Measurements from ENCODE around the gene NAA50. TPM values are rescaled to one million over a fixed set of nuclear protein-coding genes. Genes with fewer than 3 reads are reported as not detected.

Gene NAA50
- total RNA-seq, 1 experiment from 2014 or later, result 989 TPM

GRCh38 chr3:113747283-113748046 lies 1.4 kb upstream of the NAA50 start:
- DNase-seq (peak; percentile 27), ATAC-seq (peak; percentile 3; the same call in 1 of the 2 replicates)
- Histone ChIP-seq H3K4me3 (ENCODE audit: low read length) (peak overlapping the region; percentile 96), H3K27ac (ENCODE audit: low read length) (peak overlapping the region; percentile 9), H2AFZ (ENCODE audit: low read length) (peak overlapping the region; percentile 85), H3K4me1 (ENCODE audit: insufficient read depth, low read length) (peaks cover 40% of the 10 kb centered on the region), H3K79me2 (ENCODE audit: low read length) (peaks cover 88% of the 10 kb centered on the region), H3K36me3 (ENCODE audit: low read depth, low read length) (no peaks in the 10 kb centered on the region), H3K27me3 (ENCODE audit: low read length) (no peaks in the 10 kb centered on the region), H3K4me2 (ENCODE audit: low read length) (peak overlapping the region; percentile 82), H3K9me2 (replicated peaks; ENCODE audit: low read length) (no peaks in the 10 kb centered on the region), H3K9me3 (ENCODE audit: low read length) (no peaks in the 10 kb centered on the region), H3F3A (ENCODE audit: low read length, unreplicated experiment) (no peaks in the 10 kb centered on the region), H4K20me1 (ENCODE audit: low read length) (peaks cover 25% of the 10 kb centered on the region), H3K9ac (ENCODE audit: low read length) (peak overlapping the region; percentile 87)
- ChIA-PET CTCF (no interaction called here), POLR2A (ENCODE audit: unreplicated experiment) (interaction anchor here (0.6 to 0.7 kb wide), 2 partner anchors 13 to 233 kb away, joined by 3 read pairs; partner anchors contain the start of gene SPICE1)
- no peak for TF ChIP-seq EZH2 (IDR thresholded peaks at IDR 0.05; ENCODE audit: low read length, unreplicated experiment)
- TF ChIP-seq CTCF (conservative IDR thresholded peaks at IDR 0.05; ENCODE audit: low read depth, low read length), result no peak
- no peak for TF ChIP-seq EZH2phosphoT487 (IDR thresholded peaks at IDR 0.05; ENCODE audit: borderline replicate concordance, low read length)
- BruUV-seq (replicated peaks), result TSS peak; percentile 66
- intact Hi-C loops (cut with micrococcal nuclease), result loop anchor here (5.0 to 10.0 kb wide), 2 partner anchors 193 to 310 kb away; partner anchors contain the start of genes CCDC191 and QTRT2

GRCh38 chr3:113746548-113747282 lies 666 bp upstream of the NAA50 start, which contains the start of gene ATP6V1A:
TSS of gene ATP6V1A (plus strand) at chr3:113747035. CDS start at chr3:113778754, 31,719 bp downstream.
- no peaks in the 10 kb centered on the region for H3F3A ChIP-seq (ENCODE audit: low read length, unreplicated experiment)
- no peaks in the 10 kb centered on the region for H3K9me2 ChIP-seq (replicated peaks; ENCODE audit: low read length)
- peaks cover 88% of the 10 kb centered on the region for H3K79me2 ChIP-seq (ENCODE audit: low read length)
- peak within 1 kb of the TSS; percentile 87 for H3K9ac ChIP-seq (ENCODE audit: low read length)
- H3K9me3 ChIP-seq (ENCODE audit: low read length), result no peaks in the 10 kb centered on the region
- POLR2A ChIA-PET (ENCODE audit: unreplicated experiment), result interaction anchor here (0.5 to 0.7 kb wide), 6 partner anchors 12 to 1113 kb away, joined by 3 to 31 read pairs (median 4); partner anchors contain the start of gene SPICE1
- H3K36me3 ChIP-seq (ENCODE audit: low read depth, low read length), result no peaks in the 10 kb centered on the region
- H3K27ac ChIP-seq (ENCODE audit: low read length), result peak within 1 kb of the TSS; percentile 89
- no peaks in the 10 kb centered on the region for H3K27me3 ChIP-seq (ENCODE audit: low read length)
- TF ChIP-seq EZH2 (IDR thresholded peaks at IDR 0.05; ENCODE audit: low read length, unreplicated experiment) (no peak), EZH2phosphoT487 (IDR thresholded peaks at IDR 0.05; ENCODE audit: borderline replicate concordance, low read length) (no peak), CTCF (conservative IDR thresholded peaks at IDR 0.05; ENCODE audit: low read depth, low read length) (no peak)
- peak within 1 kb of the TSS; percentile 85 for H2AFZ ChIP-seq (ENCODE audit: low read length)
- ATAC-seq (peak; percentile 58), DNase-seq (peak; percentile 97)
- intact Hi-C loops (cut with micrococcal nuclease), result loop anchor here (5.0 to 10.0 kb wide), 2 partner anchors 192 to 311 kb away; partner anchors contain the start of genes CCDC191 and QTRT2
- no TSS peak for BruUV-seq (replicated peaks)
- peak within 1 kb of the TSS; percentile 96 for H3K4me3 ChIP-seq (ENCODE audit: low read length)
- peaks cover 47% of the 10 kb centered on the region for H3K4me1 ChIP-seq (ENCODE audit: insufficient read depth, low read length)
- H3K4me2 ChIP-seq (ENCODE audit: low read length), result peak within 1 kb of the TSS; percentile 82
- CTCF ChIA-PET, result interaction anchor here (0.6 kb wide), 2 partner anchors 92 to 169 kb away, joined by 3 to 5 read pairs; partner anchors contain the start of gene GRAMD1C
- peaks cover 31% of the 10 kb centered on the region for H4K20me1 ChIP-seq (ENCODE audit: low read length)
